NCI-H1694 treated with DMSO at 0.1 percent for 48 hours (cell line): Measurements from ENCODE around the gene IFIT1.
"Not testable (repeated sequence)": the region's sequence is repeated elsewhere in the genome, so short reads cannot be mapped to it uniquely, and the experiment has no call there.

ENCODE experiments used
- DNase-seq: peaks from one replicate; lab custom pipeline; 2025; lab: John Stamatoyannopoulos, UW

Gene IFIT1

DNA sequence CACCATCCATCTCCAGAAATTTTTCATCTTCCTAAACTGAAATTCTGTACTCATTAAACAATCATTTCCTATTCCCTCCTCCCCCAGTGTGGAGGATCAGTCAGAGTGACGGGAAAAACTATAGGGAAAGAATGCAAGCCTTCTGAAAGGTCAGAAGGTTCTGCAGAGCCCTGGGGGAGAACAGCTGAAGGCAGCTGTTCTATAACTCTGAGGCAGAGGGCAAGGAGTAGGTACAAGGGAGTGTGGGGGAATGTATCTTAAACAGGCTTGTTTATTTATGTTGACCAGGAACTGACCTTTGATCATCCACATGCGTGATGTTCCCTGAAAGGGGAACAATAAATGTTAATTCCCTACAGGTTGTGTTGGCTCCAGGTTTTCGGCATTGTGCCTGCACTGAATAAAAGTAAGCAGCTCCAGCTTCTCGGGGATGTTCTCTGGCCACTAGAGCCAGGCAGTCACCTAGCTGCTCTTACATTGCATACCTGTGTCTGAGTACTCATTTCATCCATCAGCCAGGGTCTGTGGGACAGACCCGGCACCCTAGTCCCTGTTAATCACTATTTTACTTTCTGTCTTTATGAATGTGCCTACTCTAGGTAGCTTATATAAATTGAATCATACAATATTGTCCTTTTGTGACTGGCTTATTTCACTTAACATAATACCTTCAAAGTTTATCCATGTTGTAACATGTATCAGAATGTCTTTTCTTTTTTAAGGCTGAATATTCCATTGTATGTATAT, 5.8 kb downstream of the IFIT1 start:
- no peak for DNase-seq

DNA sequence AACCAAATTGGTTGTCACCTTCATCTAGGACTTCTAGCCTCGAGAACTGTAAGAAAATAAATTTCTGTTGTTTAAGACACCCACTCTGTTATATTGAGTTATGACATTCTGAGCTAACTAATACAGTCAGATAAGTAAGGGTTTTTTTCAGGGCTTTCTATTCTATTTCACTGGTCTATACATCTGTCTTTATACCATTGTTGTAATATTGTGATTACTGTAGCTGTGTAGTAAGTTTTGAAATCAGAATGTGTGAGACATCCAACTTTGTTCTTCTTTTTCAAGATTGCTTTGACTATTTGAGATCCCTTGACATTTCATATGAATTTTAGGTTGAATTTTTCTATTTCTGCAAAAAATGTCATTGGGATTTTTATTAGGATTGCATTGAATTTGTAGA, 7.5 kb downstream of the IFIT1 start:
- no peak for DNase-seq

DNA sequence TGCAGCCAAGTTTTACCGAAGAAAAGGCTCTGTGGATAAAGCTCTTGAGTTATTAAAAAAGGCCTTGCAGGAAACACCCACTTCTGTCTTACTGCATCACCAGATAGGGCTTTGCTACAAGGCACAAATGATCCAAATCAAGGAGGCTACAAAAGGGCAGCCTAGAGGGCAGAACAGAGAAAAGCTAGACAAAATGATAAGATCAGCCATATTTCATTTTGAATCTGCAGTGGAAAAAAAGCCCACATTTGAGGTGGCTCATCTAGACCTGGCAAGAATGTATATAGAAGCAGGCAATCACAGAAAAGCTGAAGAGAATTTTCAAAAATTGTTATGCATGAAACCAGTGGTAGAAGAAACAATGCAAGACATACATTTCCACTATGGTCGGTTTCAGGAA, 10.6 kb downstream of the IFIT1 start:
- DNase-seq: no peak

DNA sequence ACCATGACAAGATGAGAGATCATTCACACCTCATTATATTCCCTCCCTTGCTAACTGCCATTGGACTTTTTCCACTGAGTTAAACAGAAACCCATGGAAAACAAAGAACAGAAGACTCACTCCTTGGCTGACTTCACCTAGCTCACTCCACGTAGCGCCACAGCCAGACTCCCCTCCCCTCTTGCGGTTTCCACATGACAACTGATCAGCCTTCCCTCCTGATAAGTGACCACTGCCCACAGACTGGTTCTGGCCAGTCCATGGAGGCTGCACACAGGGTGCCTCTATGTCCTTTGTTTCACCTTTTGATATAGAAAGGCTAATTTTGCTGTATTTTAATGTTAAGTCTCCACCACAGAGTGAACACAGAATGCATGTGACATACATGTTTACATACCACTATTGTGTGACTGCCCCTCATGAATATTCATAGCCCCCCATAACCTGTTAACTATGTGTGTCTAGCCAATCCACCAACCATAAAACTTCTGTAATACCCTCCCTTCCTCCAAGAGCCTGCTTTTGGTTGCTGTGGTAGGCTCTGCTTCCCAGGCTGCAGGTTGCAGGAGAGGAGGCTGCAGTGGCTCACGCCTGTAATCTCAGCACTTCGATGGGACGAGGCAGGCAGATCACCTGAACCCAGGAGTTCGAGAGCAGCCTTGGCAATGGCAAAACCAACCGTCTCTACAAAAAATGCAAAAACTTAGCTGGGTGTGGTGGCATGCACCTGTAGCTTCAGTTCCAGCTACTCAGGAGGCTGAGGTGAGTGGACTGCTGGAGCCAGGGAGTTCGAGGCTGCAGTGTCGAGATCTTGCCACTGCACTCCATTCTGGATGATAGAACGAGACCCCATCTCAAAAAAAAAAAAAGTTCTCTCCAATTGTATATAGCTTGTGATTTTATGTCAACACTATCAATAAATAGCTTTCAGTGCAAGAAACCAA, 12.0 kb downstream of the IFIT1 start:
- DNase-seq: no peak

DNA sequence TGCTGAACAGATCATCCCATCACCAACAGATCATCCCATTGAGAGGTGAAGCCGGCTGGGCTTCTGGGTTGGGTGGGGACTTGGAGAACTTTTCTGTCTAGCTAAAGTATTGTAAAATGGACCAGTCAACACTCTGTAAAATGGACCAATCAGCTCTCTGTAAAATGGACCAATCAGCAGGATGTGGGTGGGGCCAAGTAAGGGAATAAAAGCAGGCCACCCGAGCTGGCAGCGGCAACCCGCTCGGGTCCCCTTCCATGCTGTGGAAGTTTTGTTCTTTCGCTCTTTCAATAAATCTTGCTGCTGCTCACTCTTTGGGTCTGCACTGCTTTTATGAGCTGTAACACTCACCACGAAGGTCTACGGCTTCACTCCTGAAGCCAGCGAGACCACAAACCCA, 13.8 kb downstream of the IFIT1 start:
- not testable (repeated sequence) for DNase-seq

DNA sequence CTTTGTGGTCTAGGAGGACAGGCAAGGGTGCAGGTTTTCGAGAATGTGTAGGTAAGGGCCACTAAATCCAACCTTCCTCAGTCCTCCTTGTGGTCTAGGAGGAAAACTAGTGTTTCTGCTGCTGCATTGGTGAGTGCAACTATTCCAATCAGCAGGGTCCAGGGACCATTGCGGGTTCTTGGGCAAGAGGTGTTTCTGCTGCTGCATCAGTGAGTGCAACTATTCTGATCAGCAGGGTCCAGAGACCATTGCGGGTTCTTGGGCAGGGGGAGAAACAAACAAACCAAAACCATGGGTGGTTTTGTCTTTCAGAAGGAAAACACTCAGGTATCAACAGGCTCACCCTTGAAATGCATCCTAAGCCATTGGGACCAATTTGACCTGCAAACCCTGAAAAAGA, 15.4 kb downstream of the IFIT1 start:
- not testable (repeated sequence) for DNase-seq

DNA sequence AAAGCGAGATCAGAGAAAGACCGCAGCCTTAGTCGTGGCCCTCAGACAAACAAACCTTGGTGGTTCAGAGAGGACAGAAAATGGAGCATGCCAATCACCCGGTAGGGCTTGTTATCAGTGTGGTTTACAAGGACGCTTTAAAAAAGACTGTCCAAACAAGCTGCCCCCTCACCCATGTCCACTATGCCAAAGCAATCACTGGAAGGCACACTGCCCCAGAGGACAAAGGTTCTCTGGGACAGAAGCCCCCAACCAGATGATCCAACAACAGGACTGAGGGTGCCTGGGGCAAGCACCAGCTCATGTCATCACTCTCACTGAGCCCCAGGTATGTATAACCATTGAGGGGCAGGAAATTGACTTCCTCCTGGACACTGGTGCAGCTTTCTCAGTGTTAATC, 16.9 kb downstream of the IFIT1 start:
- not testable (repeated sequence) for DNase-seq

DNA sequence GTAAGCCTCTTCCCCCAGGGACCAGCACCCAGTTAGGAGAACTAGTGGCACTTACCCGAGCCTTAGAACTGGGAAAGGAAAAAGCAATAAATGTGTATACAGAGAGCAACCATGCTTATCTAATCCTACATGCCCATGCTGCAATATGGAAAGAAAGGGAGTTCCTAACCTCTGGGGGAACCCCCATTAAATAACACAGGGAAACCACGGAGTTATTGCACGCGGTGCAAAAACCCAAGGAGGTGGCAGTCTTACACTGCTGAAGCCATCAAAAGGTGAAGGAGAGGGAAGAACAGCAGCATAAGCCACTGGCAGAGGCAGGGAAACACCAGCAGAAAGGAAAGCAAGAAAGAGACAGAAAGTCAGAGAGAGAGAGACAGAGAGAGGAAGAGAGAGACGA, 18.1 kb downstream of the IFIT1 start:
- not testable (repeated sequence) for DNase-seq

DNA sequence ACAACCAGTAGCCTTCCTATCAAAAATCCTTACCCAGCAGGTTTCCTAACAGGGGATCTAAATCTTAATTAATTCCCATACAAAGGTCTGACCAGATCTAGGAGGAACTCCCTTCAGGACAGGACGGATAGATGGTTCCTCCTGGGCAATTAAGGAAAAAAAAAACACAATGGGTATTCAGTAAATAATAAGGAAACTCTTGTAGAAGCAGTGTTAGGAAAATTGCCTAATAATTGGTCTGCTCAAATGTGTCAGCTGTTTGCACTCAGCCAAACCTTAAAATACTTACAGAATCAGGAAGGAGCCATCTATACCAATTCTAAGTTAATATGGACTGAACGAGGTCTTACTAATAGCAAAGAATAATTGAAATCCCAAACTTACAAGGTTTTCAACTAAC, 18.7 kb downstream of the IFIT1 start:
- not testable (repeated sequence) for DNase-seq

DNA sequence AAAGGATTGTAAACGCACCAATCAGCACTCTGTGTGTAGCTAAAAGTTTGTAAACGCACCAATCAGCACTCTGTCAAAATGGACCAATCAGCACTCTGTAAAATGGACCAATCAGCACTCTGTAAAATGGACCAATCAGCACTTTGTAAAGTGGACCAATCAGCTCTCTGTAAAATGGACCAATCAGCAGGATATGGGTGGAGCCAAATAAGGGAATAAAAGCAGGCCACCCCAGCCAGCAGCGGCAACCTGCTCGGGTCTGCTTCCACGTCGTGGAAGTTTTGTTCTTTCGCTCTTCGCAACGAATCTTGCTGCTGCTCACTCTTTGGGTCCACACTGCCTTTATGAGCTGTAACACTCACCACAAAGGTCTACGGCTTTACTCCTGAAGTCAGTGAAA, 19.9 kb downstream of the IFIT1 start:
- not testable (repeated sequence) for DNase-seq

DNA sequence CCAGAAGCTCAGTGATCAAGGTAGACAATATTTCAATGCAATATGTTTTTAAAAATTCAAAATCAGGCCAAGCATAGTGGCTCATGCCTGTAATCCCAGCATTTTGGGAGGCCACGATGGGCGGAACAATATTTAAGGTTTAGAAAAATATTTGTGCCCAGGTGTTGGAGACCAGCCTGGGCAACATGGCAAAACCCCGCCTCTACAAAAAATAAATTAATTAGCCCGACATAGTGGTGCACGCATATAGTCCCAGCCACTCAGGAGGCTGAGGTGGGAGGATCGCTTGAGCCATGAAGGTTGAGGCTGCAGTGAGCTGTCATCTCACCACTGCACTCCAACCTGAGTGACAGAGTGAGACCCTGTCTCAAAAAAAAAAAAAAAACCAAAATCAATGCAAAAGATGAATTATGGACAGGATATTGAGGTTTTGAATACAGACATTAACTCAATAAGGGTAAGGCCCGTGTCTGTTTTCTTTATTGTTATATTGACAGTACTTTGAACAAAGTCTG, 21.0 kb downstream of the IFIT1 start:
- no peak for DNase-seq

DNA sequence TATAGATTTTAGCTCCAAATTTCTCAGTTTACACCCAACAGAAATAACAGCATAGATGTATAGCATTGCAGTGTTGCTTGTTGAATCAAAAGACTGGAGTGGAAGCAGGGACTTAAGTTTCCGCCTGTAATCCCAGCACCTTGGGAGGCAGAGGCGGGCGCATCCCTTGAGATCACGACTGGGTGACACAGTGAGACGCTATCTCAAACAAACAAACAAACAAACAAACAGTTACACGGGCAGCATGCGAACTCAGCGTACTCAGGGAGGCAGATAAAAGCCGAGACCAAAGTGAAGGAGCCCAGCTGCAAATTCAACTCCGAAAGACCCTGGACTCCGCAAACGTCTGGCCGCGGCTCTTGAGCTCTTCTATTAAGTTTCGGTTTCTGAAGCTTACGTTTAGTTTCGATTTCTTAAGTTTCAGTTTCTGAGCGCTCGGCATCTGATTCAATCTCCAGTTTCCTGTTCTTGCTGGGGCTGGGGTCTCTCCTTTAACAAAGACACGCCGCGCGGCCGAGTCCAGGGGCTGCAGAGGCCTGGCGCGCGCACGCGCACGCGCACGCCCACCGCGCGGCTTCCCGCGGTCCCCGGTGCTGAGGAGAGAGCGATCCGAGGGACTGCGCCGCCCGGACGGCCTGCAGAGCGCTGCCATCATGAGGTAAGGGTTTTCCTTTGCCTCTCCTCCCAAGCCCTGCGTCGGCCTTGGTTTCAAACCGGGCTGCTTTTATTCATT, 21.9 kb downstream of the IFIT1 start, which contains the start of gene IFIT5:
Gene IFIT5, plus strand, starts transcription at position 423 of the 733 bp plus-strand sequence. Its CDS starts 231 bp downstream, at position 654.
- peak; percentile 52 for DNase-seq

DNA sequence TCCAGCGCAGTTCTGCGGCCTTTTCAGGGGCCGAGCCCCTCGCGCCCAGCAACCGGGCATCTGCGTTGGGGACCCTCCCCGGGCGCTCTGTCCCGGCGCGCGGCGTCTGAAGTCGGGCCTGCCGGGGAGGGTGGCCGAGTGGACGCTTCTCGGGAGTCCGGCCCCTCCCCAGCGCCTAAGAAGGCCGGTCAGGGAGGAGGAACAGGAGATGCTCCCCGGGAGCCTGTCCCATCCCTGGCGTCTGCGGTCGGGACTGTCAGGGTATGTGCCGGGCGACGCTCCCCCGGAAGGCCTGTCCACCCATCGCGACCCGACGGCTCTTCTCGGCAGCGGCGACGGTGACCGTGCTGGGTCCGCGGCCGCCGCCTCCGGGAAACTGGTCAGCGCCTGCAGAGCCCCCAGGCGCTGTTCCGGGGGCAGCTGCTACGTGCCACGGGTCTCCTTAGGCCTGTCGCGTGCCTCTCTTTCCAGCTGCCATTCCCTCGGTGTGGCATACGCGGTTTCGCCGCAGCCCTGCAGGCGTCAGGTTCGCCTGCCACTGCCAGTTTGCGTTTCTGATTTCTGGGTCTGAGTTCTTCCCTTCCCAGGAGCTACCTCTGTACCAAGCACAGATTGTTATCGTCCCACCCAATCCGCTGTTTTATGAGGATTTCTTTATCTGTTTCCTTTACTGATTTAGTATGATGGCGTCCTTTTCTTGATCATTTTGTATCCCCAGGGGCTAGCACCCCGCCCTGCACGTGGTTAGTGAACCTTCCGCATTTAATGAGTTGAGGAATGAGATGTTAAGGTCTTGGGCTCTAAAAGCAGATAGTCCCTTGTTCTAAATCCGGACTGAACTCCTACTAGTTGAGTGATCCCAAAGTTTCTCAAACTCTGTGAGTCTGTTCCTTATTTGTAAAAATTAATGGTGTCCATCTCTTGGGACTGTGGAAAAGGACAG, 22.7 kb downstream of the IFIT1 start:
- DNase-seq: peak; percentile 5

DNA sequence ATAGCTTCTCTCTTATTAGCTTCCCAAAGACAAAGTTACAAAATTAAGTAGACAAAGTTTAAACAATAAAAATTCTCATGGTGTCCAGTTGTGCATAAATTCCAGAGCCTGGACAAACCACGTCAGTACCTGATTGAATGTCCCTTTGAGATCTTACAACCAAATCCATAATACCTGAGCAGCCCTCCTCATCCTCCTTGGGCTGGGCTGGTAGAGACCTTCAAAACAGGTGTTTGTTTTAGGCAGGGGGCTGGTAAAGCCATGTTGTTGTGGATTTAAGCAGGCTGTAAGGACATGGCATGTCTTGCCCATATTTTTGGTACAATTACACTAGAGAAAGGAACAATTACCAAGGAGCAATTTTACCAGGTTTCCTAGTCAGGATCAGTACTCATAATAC, 24.0 kb downstream of the IFIT1 start:
- DNase-seq: no peak

DNA sequence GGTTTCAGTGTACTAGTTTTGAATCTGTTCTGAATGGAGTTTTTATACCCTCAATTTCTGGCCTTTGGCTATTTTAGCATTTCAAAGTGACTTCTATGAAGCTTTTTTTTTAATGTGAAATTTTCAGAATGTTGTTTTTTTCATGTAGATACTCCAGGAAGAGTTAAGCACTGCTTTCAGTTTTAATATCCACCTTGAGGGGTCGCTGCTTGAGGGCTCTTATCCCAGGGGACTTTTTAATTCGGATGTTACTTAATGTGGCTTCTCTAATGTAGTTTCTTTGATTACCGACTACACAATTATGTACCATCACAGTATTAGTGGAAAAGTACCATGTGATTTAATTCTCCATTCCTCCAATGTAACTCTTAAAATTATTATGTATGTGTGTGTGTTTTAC, 27.1 kb downstream of the IFIT1 start:
- DNase-seq: no peak

DNA sequence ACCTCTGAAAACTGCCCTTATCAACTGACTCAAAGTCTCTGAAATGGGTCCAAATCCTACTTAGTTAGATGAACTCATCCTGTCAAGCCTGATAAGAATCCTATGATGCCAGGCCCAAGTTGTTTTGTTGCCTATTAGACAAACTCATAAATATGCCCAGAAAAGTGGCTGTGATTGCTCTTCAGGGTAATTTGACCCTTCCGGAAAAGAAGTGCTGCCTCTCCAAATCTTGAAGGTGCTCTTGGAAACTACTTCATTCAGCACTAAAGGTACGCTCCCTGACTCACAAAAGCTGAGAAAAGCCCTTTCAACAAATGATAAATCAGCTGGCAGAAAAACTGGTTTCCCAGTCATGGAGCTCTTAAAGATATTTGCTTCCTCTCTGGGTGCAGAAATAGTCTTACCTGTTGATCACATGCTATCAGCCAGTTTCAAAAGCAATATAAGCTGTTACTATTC, 28.6 kb downstream of the IFIT1 start:
- no peak for DNase-seq

DNA sequence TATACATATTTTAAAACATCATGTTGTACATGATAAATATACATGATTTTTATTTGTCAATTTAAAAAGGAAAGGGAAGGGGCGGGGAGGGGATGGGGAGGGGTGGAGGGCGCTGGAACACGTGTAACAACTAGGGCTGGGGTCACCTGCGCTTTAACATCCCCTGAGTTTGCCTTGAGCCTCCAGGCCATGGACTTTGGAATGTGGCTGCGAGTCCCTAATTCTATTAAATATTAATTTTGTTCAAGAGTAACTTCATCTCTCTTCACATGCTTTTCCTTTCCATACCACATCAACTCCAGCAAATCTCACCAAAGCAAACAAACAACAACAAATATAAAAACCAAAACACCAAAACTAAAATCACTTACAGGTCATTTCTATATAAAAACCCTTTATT, 32.6 kb downstream of the IFIT1 start:
- no peak for DNase-seq

DNA sequence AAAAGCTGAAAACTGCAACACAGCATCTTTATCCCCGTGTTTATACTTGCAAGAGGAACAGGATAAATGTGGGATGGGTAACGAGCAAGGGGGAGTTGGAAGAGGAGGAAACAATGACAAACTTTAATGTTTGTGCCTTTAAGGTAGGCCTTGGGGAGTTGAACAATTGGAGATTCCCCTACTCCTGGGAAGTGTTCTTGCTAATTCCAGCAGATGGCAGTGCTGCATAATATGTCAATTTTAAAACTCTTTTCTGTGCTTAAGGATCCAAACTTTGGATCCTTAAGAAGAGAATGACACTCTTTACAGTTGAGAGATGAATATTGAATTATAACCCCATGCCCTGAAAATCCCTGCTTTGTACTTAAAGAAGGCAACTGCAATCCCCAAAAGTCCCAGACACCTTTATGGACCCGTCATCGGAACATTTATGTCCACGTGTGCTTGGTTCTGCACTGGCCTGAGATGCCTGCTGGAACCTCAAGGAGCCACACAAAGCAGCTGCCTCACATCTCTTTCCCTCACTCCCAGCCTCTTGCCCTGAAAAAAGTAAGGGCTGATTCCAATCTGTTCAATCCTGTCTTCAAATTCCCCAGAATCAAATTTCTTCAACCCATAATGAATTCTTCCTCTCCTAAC, 33.9 kb downstream of the IFIT1 start:
- peak; percentile 15 for DNase-seq

DNA sequence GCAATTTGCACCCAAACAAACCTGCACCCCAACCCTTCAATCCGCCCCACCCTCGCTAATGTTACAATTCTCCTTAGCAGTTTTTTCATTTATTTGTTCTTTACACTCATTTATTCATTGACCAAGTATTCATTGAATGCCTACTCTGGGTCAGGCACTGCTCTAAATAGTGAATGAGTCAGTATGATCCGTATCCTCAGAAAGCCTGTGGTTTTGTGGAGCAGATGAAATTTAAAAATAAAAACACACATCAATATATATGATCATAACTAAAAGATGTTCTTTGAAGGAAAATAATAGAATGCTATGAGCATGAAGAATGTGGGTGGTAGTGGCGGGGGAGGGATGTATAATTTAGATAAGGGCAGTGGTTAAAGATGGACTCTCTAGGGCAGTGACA, 35.2 kb downstream of the IFIT1 start:
- DNase-seq: no peak

DNA sequence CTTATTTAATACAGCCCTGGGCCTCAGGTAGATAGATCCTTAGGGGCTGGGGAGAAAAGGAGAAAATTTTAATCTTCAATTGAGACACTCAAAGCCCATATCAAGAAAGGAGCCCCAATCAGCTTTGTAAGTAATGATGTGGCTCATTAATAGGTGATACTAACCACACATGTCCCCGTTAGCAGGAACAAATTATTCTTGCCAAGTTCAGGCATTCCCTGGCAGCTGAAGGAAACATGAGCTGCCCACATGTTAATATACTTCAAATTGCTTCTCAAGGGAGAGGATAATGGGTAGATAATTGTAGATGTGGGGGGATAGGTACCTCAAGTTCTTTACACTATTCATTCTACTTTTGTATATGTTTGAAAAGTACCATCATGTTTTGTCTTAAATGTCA, 36.5 kb downstream of the IFIT1 start:
- DNase-seq: no peak
